ENCODE data around the gene P2RY1.

Gene P2RY1

DNA sequence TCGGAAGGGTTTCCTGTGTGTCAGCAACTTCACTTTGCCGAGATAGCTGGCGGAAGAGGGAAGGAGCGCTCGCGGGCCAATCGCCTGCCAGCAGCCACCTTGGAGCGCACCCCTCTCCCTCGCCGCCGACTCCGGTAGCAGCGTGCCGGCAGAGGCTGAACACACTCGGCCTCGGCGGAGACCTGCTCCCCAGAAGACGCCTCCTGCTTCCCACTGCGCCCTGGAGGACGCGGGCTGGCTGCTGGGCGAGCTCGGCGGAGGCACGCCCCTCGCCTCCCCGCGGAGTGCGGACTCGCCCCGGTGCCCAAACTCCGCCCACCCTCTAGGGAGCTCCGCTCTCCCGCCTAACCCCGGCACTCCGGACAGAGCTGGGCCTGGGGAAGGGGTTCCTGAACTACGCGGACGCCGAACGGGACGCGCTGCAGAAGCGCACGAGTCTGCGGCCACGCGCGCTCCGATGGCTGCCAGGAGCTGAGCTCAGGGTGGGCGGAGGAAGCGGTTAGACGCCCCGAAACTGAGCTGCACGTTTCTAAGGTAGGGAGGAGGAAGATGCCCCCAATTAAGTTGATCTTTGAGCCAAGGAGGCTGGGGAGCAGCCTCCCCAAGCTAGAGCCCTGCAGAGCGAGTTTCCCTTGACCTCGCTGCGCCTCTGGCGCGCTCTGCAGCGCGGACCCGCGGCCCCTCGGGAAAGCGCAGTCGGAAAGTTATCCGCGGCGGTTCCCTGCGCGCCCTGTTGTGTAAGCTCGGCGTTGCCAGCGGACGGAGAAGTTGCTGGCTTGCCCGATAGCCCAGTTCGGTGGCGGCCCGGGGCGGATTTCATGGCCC, at the start of gene P2RY1:
TSS of gene P2RY1 (plus strand) at position 356 of the 825 bp plus-strand sequence. CDS start 652 bp downstream, outside the sequence.
- DNase-seq (ENCODE audit: low spot score) = no peak
- FAIRE-seq = no peak

DNA sequence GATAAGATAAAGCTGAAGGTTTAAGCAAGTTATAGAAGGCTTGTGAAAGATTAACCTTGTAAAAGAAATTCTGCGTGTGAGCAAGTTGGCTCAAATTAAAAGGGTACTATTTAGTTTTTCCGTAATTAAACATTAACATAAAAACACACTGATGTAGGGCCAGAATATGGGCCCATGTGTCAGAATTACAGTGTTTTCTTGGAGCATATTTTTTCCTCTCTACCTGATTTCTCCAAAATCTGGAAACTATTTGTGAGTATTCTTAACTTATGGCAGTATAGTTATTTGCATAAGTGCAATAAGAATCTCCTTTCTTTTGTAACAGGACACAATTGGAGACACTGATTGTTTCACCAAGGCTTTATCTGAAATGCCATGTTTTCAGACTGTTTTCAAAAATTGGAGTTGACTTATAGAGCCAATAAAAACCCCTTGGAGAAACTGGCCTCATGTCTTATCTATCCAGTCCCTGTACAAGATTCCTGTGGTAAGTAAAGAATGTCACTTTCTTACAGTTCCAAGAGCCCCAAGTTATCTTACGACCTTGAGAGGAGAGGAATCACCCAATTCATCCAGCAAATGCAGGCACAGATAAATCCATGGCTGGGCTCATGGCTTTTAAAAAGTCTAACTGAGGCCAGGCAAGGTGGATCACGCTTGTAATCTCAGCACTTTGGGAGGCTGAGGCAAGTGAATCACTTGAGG, 47.8 kb upstream of the P2RY1 start:
- DNase-seq (ENCODE audit: low spot score) = no peak
- no peak for FAIRE-seq

DNA sequence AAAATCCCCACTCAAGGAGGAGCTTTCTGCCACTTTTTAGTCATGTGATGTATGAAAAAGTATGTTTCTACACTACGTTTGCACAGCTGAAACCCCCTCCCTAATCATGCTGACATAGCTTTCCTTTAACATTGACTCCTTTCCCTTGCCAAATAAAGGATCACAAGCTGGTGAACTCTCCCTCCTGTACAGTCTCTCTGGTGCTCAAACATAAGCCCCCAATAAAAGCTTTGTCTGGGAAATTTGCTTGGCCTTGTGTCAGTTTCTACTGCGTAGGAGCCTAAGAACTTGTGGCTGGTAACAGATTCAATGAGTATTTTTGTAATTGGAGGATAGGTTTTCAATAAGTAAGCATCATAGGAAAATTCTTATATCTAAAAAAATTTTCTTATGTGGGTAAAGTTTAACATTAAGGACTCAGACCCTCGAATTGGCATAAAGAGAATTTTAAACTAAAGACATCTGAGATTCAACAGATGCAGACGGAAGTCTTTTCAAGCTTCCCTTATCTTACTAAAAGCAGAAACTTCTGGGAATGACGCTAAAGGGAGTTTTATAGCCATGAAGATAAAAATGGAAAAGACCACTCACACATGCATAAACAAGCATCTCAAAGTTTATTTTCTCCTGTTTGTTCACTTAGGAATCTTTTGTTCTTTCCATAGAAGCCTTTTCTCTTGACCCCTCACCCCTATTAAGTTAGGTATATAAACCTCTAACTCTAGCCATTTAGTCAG, 44.1 kb upstream of the P2RY1 start:
- FAIRE-seq (no peak), DNase-seq (ENCODE audit: low spot score) (no peak)

DNA sequence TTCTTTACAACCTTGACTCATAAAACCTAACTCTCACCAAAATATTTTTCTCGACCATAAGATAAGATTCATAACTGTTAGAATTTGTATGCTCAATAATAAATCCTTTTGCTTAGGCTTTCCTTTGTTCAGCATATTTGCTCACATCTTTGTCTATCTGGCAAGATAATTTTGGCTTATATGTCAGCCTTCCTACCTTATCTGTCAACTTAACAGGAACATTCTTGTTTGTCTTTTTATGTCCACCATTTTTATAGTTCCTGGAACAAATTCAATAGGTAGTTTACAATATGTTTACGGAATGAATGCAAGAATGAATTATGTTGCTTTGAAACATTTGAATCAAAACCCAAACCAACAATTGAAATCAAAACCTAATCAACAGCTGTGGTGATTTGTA, 41.0 kb upstream of the P2RY1 start:
- no peak for DNase-seq (ENCODE audit: low spot score)
- no peak for FAIRE-seq

- FAIRE-seq = no peak
Observed at GRCh38 chr3:152797751-152798432, 37.0 kb upstream of the P2RY1 start.

DNA sequence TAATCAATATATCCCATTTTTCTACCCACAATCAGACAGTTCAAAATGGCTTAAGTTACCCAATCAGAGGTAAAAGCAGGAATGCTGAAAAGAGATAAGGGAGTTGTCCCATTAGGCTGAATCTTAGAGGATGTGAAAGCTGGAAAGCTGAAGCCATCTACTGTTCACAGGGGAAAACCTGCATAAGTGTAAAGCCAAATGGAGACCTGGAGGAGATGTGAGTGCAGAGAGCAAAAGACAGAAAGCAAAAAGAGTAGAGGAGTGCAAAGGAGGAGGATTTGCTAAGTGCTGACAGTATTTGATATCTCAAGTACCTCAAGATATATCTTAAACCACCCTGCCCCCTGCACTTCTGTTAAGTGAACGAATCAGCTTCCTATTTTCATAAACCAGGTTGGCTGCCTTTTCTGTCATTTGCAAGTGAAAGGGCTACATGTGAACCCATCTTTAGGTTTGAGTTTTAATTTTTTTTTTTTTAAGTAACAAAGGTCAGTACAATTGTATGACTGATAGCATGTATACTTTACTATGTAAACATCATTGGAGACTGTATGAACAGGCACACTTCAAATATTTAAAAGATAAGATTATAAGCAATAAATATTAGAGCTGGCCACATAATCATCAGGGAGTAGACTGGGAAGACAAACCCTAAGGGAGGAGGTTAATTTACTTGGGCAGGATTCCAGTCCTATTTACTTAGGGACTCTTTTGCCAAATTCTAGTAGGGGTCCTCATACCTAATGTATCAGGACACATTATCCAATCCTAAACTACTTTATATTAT, 22.8 kb upstream of the P2RY1 start:
- DNase-seq (ENCODE audit: low spot score) (no peak), FAIRE-seq (no peak)

More at GRCh38 chr3:152797751-152798432, 37.0 kb upstream of the P2RY1 start:
- DNase-seq (ENCODE audit: low spot score) = no peak

- no peak for FAIRE-seq
- no peak for DNase-seq (ENCODE audit: low spot score)
Observed at GRCh38 chr3:152817400-152817799, 17.5 kb upstream of the P2RY1 start.

- DNase-seq (ENCODE audit: low spot score) = no peak
- FAIRE-seq = no peak
Observed at GRCh38 chr3:152818027-152818426, 16.9 kb upstream of the P2RY1 start.

GRCh38 chr3:152823173-152823572, 11.8 kb upstream of the P2RY1 start:
- DNase-seq (ENCODE audit: low spot score) (no peak), FAIRE-seq (no peak)

- no peak for DNase-seq (ENCODE audit: low spot score)
- FAIRE-seq = no peak
Observed at GRCh38 chr3:152823781-152824180, 11.2 kb upstream of the P2RY1 start.

GRCh38 chr3:152825566-152825965, 9.4 kb upstream of the P2RY1 start:
- no peak for FAIRE-seq
- DNase-seq (ENCODE audit: low spot score) = no peak

DNA sequence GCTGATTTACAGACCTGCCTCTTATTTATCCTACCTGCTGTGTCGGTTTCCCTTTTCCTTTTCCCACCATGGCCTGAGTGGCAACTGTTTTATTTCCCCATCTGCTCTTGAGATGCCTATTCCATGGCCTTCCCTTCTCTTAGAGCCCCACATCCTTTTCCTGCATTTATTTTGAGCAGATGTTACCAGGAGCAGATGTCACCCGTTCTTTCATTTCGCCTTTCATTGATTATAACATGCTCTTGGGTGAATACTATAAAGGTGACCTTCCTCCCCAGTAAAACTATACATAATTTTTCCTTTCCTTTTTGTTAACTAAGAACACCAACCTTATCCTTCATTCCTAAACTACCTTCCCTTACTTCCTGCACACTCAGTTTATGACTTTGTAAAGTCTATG, 8.5 kb upstream of the P2RY1 start:
- no peak for DNase-seq (ENCODE audit: low spot score)
- FAIRE-seq = no peak

DNA sequence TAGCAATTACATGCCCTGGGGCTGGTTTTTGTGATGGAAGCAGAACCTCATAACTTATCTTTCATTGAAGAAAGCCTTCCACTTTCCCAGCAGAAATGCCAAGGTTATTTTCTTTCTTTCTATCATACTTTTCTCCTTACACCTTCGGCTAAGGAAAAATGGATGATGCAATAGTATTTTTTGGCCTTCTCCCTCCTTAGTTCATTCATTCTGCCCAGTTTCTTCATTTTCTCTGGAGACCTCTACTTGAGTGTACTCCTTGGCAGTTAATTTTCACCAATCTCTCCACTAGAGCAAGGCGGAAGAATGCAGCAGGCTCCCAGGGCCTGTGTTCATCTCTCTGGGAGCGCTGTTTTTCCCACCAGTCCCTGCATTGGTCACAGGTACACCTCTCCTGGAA, 7.6 kb upstream of the P2RY1 start:
- no peak for FAIRE-seq
- DNase-seq (ENCODE audit: low spot score) = no peak

GRCh38 chr3:152828075-152828840, 6.7 kb upstream of the P2RY1 start:
- FAIRE-seq (no peak), DNase-seq (ENCODE audit: low spot score) (no peak)

DNA sequence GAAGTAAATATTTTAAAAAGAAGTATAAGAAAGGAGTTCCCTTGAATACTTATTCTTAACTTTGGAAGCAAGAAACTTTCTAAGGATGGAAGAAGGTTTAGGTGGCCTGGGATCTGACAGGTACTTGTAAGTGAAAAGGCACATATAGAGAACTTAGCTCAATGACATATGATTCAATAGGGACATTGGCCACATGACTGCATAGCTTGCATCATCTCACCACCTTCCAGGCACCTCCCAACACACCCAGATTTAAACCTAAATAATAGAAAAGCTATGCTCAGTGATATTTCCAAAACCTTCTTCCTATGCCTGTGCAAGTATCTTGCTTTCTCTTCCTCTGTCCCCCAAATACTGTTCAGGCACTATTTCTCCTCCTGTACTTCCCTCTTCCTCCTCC, 4.7 kb upstream of the P2RY1 start:
- DNase-seq (ENCODE audit: low spot score) = no peak
- FAIRE-seq = no peak

DNA sequence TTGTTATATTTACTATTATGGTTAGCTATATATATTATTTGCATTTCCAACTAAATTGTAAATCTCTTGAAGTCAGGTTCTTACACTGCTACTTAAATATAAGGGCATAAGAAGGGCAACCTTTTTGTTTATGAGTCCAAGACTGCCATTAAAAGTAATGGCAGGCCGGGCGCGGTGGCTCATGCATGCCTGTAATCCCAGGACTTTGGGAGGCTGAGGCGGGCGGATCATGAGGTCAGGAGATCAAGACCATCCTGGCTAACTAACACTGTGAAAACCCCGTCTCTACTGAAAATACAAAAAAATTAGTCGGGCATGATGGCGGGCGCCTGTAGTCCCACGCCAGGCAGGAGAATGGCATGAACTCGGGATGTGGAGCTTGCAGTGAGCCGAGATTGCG, 2.9 kb upstream of the P2RY1 start:
- DNase-seq (ENCODE audit: low spot score) (no peak), FAIRE-seq (no peak)

- DNase-seq (ENCODE audit: low spot score) (no peak), FAIRE-seq (no peak)
Observed at GRCh38 chr3:152833089-152833488, 1.8 kb upstream of the P2RY1 start.

DNA sequence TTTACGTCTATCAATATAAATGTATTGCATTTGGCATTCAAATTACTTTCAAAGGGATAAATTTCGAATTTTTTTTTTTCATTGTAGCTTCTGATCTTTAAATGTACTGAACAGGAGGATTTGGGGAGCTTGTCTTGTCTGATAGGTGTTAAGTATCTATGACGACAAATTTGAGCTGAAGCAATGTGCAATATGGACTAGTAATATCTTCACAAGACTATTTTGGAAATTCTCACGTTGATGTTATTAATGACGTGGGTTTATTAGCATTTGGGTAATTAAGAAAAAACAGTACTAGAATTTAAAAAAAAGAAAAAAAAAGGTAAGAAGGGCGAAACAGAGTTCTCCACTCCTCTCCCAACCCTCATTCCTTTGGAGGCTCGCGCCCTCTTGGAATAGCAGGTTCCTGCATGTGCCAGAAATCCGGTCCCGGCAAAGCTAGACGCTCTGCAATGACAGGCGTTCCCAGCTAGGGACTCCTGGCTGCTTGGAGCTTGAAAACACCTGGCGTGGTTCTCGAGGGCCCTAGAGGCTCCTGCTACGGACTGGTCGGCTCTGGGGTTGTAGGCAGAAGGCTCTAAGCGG, 648 bp upstream of the P2RY1 start:
- DNase-seq (ENCODE audit: low spot score) (no peak), FAIRE-seq (no peak)

DNA sequence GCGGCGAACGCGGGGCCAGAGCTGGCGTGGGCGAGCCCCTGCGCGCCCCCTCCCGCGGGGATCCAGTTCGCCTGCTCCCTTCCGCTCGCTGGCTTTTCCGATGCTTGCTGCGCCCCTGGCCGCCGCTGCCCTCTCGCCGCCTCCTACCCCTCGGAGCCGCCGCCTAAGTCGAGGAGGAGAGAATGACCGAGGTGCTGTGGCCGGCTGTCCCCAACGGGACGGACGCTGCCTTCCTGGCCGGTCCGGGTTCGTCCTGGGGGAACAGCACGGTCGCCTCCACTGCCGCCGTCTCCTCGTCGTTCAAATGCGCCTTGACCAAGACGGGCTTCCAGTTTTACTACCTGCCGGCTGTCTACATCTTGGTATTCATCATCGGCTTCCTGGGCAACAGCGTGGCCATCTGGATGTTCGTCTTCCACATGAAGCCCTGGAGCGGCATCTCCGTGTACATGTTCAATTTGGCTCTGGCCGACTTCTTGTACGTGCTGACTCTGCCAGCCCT, 721 bp downstream of the P2RY1 start:
- FAIRE-seq (no peak), DNase-seq (ENCODE audit: low spot score) (no peak)

Measured in RCC 7860 (cell line).